HG02852 (cell line): ENCODE results near the gene MTMR10.

Source experiments
- ATAC-seq: cut with Tn5 transposase; IDR thresholded peaks from one replicate; pipeline ENCODE4 v1.9.1; 2021; ENCODE audit warnings: mild to moderate bottlenecking, moderate library complexity; ENCODE audit not compliant: unreplicated experiment

The MTMR10 gene

GRCh38 chr15:30991255-30992235 is at the start of gene MTMR10:
TSS of gene MTMR10 (minus strand) at chr15:30991628. CDS start at chr15:30991506, 122 bp downstream.
- peak; percentile 85 for ATAC-seq

- ATAC-seq: no peak
Observed at GRCh38 chr15:31040611-31041010, 49.2 kb upstream of the MTMR10 start.

- ATAC-seq: no peak
Observed at GRCh38 chr15:31039961-31040360, 48.5 kb upstream of the MTMR10 start.

GRCh38 chr15:31037731-31038477 is 46.5 kb upstream of the MTMR10 start:
- no peak for ATAC-seq

GRCh38 chr15:31036783-31037182 is 45.4 kb upstream of the MTMR10 start:
- no peak for ATAC-seq

GRCh38 chr15:31035610-31036009 is 44.2 kb upstream of the MTMR10 start:
- no peak for ATAC-seq

- no peak for ATAC-seq
Observed at GRCh38 chr15:31034152-31034551, 42.7 kb upstream of the MTMR10 start.

- no peak for ATAC-seq
Observed at GRCh38 chr15:31032961-31033371, 41.5 kb upstream of the MTMR10 start.

- ATAC-seq: peak; percentile 73
Observed at GRCh38 chr15:31031471-31032067, 40.1 kb upstream of the MTMR10 start.

GRCh38 chr15:31027910-31028578 is 36.6 kb upstream of the MTMR10 start:
- ATAC-seq: no peak

GRCh38 chr15:31025996-31026395 is 34.6 kb upstream of the MTMR10 start:
- no peak for ATAC-seq

GRCh38 chr15:31024979-31025378 is 33.6 kb upstream of the MTMR10 start:
- no peak for ATAC-seq

- no peak for ATAC-seq
Observed at GRCh38 chr15:31024330-31024729, 32.9 kb upstream of the MTMR10 start.

GRCh38 chr15:31023841-31024240 is 32.4 kb upstream of the MTMR10 start:
- no peak for ATAC-seq

GRCh38 chr15:31021067-31021665 is 29.7 kb upstream of the MTMR10 start:
- no peak for ATAC-seq

- ATAC-seq: no peak
Observed at GRCh38 chr15:31020542-31020941, 29.1 kb upstream of the MTMR10 start.

- ATAC-seq: no peak
Observed at GRCh38 chr15:31019986-31020385, 28.6 kb upstream of the MTMR10 start.

- no peak for ATAC-seq
Observed at GRCh38 chr15:31017311-31017710, 25.9 kb upstream of the MTMR10 start.

- ATAC-seq: no peak
Observed at GRCh38 chr15:31016446-31016915, 25.1 kb upstream of the MTMR10 start.

GRCh38 chr15:31014608-31014925 is 23.1 kb upstream of the MTMR10 start:
- ATAC-seq: no peak
